Karpas-422 (cell line): ENCODE measurements around the gene SUSD6. TPM values are rescaled to one million over a fixed set of nuclear protein-coding genes. Genes with fewer than 3 reads are reported as not detected.

ENCODE experiments used
- DNase-seq: peaks from one replicate; pipeline ENCODE4 v3.0.0-alpha.2; 2015
- H2AFZ ChIP-seq: fragments of 200-600 bp; sonication (generic); 2 replicates; pipeline ENCODE4 v1.6.1; 2014; ENCODE audit warnings: antibody characterized with exemption, low read length, mixed read lengths
- H3K27ac ChIP-seq: fragments of 200-600 bp; sonication (generic); 2 replicates; pipeline ENCODE4 v1.5.1; 2014; ENCODE audit warnings: mild to moderate bottlenecking, low read length, moderate library complexity
- H3K27me3 ChIP-seq: fragments of 200-600 bp; sonication (generic); 2 replicates; pipeline ENCODE4 v1.6.1; 2014; ENCODE audit warnings: low read length, mixed read lengths
- H3K36me3 ChIP-seq: fragments of 200-600 bp; sonication (generic); 2 replicates; pipeline ENCODE4 v1.6.1; 2014; ENCODE audit warnings: low read length, mixed read lengths; ENCODE audit not compliant: insufficient read depth
- H3K4me1 ChIP-seq: fragments of 200-600 bp; sonication (generic); 2 replicates; pipeline ENCODE4 v1.6.1; 2014; ENCODE audit warnings: mild to moderate bottlenecking, low read length, mixed read lengths
- H3K4me2 ChIP-seq: fragments of 200-600 bp; sonication (generic); 2 replicates; pipeline ENCODE4 v1.6.1; 2014; ENCODE audit warnings: low read length, low read depth, mild to moderate bottlenecking; ENCODE audit not compliant: poor library complexity, severe bottlenecking
- H3K4me3 ChIP-seq: fragments of 200-600 bp; sonication (generic); 2 replicates; pipeline ENCODE4 v1.5.1; 2014; ENCODE audit warnings: mild to moderate bottlenecking, antibody characterized with exemption, low read length, mixed read lengths
- H3K79me2 ChIP-seq: fragments of 200-600 bp; sonication (generic); 2 replicates; pipeline ENCODE4 v1.6.1; 2014; ENCODE audit warnings: mild to moderate bottlenecking, low read length, mixed read lengths
- H3K9ac ChIP-seq: fragments of 200-600 bp; sonication (generic); 2 replicates; pipeline ENCODE4 v1.6.0; 2014; ENCODE audit warnings: low read length
- H3K9me2 ChIP-seq: fragments of 200-600 bp; sonication (generic), shearing (Covaris generic); replicated peaks from 2 replicates; pipeline ENCODE4 v1.6.0; 2014; ENCODE audit warnings: mild to moderate bottlenecking, low read length, moderate library complexity; ENCODE audit not compliant: insufficient read depth
- H3K9me3 ChIP-seq: fragments of 300-700, 200-600 bp; sonication (generic); 2 replicates; pipeline ENCODE4 v1.6.1; 2014; ENCODE audit warnings: low read length, mixed read lengths
- H4K20me1 ChIP-seq: fragments of 200-600 bp; sonication (generic); 2 replicates; pipeline ENCODE4 v1.6.1; 2014; ENCODE audit warnings: mild to moderate bottlenecking, antibody characterized with exemption, low read length, low read depth; ENCODE audit not compliant: insufficient read depth
- total RNA-seq: library from RNA; depleted of rRNA; stranded (reverse); fragments of >200 nt; shearing (Covaris generic); gene quantifications from 2 replicates; pipeline ENCODE4 v1.2.3, GENCODE V29; 2014; ENCODE audit warnings: low replicate concordance

Gene SUSD6
- total RNA-seq, 1 experiment from 2014 or later: 46.0 TPM

DNA sequence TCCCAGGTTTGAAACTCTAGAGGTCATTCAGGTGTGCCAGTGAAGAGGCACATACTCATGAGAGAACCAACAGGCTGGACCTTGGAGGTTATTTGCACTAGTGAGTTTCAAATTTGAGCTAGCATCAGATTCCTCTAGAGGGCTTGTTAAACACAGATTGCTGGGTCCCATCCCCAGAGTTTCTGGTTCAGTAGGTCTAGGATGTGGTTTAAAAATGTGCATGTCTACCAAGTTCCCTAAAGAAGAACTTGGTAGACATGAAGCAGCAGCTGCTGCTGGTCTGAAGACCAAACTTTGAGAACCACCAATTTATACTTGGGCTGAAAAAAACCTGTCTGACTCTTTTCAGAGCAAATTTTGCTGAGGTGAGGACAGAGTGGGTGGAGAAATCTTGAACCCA is 61.7 kb downstream of the SUSD6 start:
- no peak overlapping the region for H2AFZ ChIP-seq
- DNase-seq: peak; percentile 88
- H3K9me3 ChIP-seq: no peaks in the 10 kb centered on the region
- H3K9me2 ChIP-seq: no peaks in the 10 kb centered on the region
- peak overlapping the region; percentile 37 for H3K4me3 ChIP-seq
- H3K27me3 ChIP-seq: no peaks in the 10 kb centered on the region
- peaks cover 8% of the 10 kb centered on the region; the same call in 1 of the 2 replicates for H3K36me3 ChIP-seq
- peaks cover 78% of the 10 kb centered on the region for H3K4me1 ChIP-seq
- peaks cover 97% of the 10 kb centered on the region for H3K79me2 ChIP-seq
- peak overlapping the region; percentile 62 for H3K9ac ChIP-seq
- H3K27ac ChIP-seq: peak overlapping the region; percentile 92
- H3K4me2 ChIP-seq: peak overlapping the region; percentile 66
- no peaks in the 10 kb centered on the region for H4K20me1 ChIP-seq

DNA sequence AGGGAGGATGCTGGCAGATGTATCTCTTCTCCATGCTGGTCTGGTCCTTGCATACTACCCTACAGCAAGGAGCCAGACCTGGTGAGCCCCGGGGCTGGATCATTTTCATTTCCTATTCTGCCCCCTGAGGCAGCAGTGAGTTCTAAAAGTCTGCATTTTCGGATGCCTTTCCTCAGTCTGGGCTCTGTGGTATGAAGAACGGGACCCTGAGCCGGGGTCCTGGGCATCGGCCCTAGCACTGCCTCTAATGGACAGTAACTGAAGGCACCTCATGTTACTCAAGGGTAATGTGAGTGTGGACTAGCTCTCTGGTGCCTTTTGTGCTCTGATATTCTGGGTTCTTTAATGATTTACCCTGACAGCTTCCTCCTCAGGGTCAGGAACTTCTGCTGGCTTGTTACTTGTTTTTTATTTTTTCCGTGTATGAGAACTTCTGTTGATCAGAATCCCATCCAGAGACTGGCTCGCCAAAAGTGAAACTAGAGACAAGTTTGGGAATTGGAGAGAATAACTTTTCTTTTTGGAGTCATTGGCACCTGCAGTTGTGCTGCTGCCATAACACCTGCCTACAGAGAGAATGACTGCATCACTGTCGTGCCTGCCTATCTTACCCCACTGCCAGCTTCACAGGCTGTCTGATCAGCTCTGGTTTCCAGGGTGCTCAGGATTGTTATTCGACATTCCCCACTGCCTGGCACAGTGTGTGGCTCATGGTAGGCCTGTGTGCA is 62.3 kb downstream of the SUSD6 start:
- Histone ChIP-seq H3K4me3 (peak overlapping the region; percentile 37), H2AFZ (no peak overlapping the region)

DNA sequence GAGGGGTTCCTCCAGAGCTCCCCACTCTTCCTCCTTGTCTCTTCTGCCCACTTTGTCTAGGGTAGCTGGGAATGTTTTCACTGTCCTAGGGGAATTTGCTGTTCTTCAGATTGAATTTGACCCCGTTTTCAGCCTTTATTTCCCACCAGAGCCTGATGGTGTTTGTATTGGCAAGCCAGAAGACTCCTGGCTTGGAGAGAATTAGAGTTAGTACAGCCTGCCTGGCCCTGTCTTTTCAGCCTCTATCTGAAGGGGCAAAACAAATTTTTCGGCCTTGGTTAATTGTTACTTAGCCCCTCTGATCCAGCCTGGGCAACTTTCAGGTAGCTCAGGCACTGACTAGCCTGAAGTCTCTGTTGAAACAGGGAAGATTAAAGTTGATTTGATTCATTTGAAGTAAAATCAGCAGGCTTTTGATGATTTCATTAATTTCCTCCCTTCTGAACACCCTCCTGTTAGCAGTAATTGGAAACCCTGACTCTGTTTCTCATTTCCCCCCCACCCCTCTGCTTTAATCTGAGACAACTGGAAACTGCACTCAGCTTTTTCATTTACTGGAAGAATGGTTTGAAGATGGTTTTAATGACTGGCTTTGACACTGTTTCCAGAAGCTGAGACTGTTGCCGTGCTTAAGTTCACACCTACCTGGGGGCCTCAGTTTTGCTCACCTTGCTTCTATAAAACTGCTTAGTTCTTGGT is 63.3 kb downstream of the SUSD6 start:
- no peaks in the 10 kb centered on the region for H3K27me3 ChIP-seq
- peak; percentile 57 for DNase-seq
- peak overlapping the region; percentile 62 for H3K9ac ChIP-seq
- H2AFZ ChIP-seq: no peak overlapping the region
- peaks cover 98% of the 10 kb centered on the region for H3K79me2 ChIP-seq
- H3K27ac ChIP-seq: peak overlapping the region; percentile 92
- peaks cover 75% of the 10 kb centered on the region for H3K4me1 ChIP-seq
- no peaks in the 10 kb centered on the region for H4K20me1 ChIP-seq
- H3K4me3 ChIP-seq: peak overlapping the region; percentile 37
- peak overlapping the region; percentile 66 for H3K4me2 ChIP-seq
- no peaks in the 10 kb centered on the region for H3K9me2 ChIP-seq
- H3K36me3 ChIP-seq: peaks cover 8% of the 10 kb centered on the region; the same call in 1 of the 2 replicates
- H3K9me3 ChIP-seq: no peaks in the 10 kb centered on the region

More for the DNA sequence above, 62.3 kb downstream of the SUSD6 start:
- peak; percentile 86 for DNase-seq
- peak overlapping the region; percentile 66 for H3K4me2 ChIP-seq
- peaks cover 75% of the 10 kb centered on the region for H3K4me1 ChIP-seq
- peak overlapping the region; percentile 62 for H3K9ac ChIP-seq
- no peaks in the 10 kb centered on the region for H3K9me2 ChIP-seq
- peak overlapping the region; percentile 92 for H3K27ac ChIP-seq
- no peaks in the 10 kb centered on the region for H4K20me1 ChIP-seq
- H3K79me2 ChIP-seq: peaks cover 96% of the 10 kb centered on the region
- H3K36me3 ChIP-seq: peaks cover 8% of the 10 kb centered on the region; the same call in 1 of the 2 replicates
- H3K27me3 ChIP-seq: no peaks in the 10 kb centered on the region
- H3K9me3 ChIP-seq: no peaks in the 10 kb centered on the region

DNA sequence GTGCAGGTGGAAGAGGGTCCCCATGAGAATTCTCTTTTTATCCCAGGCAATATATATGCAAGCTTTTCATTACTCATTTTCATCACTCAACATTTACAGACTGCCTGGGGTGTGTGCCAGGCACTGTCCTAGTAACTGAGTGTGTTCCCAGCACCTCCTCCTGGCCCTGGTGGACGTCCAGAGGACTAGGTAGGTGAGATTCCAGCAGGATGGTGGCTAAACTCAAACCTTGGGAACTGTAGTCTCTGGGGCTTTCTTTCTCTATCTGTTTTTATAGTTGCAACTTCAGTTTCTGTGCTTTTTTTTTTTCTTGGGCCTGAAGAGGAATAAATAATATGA is 63.8 kb downstream of the SUSD6 start:
- H3K9me2 ChIP-seq: no peaks in the 10 kb centered on the region
- peak overlapping the region; percentile 66 for H3K4me2 ChIP-seq
- H2AFZ ChIP-seq: no peak overlapping the region
- H3K36me3 ChIP-seq: peaks cover 8% of the 10 kb centered on the region; the same call in 1 of the 2 replicates
- peaks cover 98% of the 10 kb centered on the region for H3K79me2 ChIP-seq
- no peak for DNase-seq
- H3K4me1 ChIP-seq: peaks cover 75% of the 10 kb centered on the region
- peak overlapping the region; percentile 92 for H3K27ac ChIP-seq
- no peaks in the 10 kb centered on the region for H3K27me3 ChIP-seq
- peak overlapping the region; percentile 62 for H3K9ac ChIP-seq
- no peaks in the 10 kb centered on the region for H4K20me1 ChIP-seq
- no peaks in the 10 kb centered on the region for H3K9me3 ChIP-seq
- H3K4me3 ChIP-seq: peak overlapping the region; percentile 7; the same call in 1 of the 2 replicates

DNA sequence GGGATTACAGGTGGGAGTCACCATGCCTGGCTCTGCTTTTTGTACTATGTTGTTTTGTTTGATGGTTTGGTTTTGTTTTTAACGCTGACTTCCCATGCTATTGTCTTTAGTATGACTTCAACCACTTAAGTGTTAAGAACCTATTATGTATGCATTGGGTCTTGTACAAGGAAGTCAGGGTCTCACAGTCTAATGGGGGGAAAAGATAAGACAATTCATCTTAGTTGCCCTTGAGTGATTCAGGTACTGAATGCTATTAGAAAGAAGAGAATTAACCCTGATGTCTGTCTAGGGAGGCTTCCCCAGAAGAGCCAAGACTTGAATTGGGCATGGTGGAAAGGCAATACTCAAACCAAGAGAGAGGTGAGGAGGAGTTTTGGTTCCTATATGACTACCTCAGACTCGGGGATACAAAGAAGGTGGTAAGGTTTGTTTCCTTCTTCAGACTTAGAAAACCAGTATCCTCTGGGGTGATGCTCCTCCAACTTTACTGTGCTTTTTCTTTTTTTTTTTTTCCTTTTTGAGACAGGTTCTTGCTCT is 64.6 kb downstream of the SUSD6 start:
- Histone ChIP-seq H3K36me3 (peaks cover 8% of the 10 kb centered on the region; the same call in 1 of the 2 replicates), H3K9me3 (no peaks in the 10 kb centered on the region), H4K20me1 (no peaks in the 10 kb centered on the region), H3K9ac (no peak overlapping the region), H3K4me3 (no peak overlapping the region), H3K27me3 (no peaks in the 10 kb centered on the region), H2AFZ (no peak overlapping the region), H3K4me1 (peaks cover 75% of the 10 kb centered on the region), H3K9me2 (no peaks in the 10 kb centered on the region), H3K4me2 (peak overlapping the region; percentile 66), H3K27ac (peak overlapping the region; percentile 92), H3K79me2 (peaks cover 98% of the 10 kb centered on the region)
- DNase-seq: no peak

DNA sequence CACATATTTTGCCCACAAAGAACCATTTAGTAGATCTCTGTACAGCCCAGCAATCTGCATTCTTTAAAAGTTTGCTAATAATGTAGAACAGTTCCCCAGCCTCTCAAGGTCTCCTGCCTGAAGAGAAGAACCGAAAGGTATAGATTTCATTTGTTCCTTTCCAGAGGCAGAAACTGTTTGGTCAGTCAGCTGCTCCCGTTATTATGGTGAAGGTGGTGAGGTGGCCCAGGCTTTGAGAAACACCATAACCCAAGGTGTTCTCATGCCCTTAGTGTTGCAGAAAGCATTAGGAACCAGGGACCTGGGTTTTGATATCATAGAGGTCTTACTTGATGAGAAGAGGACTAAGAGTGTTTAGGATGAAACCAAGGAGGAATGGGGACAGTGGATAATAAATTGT is 65.3 kb downstream of the SUSD6 start:
- H3K27me3 ChIP-seq: no peaks in the 10 kb centered on the region
- H3K9me2 ChIP-seq: no peaks in the 10 kb centered on the region
- peaks cover 75% of the 10 kb centered on the region for H3K4me1 ChIP-seq
- H3K79me2 ChIP-seq: peaks cover 98% of the 10 kb centered on the region
- no peak overlapping the region for H3K9ac ChIP-seq
- peaks cover 8% of the 10 kb centered on the region; the same call in 1 of the 2 replicates for H3K36me3 ChIP-seq
- H3K9me3 ChIP-seq: no peaks in the 10 kb centered on the region
- no peak for DNase-seq
- H3K4me3 ChIP-seq: no peak overlapping the region
- peak overlapping the region; percentile 92 for H3K27ac ChIP-seq
- H2AFZ ChIP-seq: no peak overlapping the region
- no peak overlapping the region for H3K4me2 ChIP-seq
- no peaks in the 10 kb centered on the region for H4K20me1 ChIP-seq

DNA sequence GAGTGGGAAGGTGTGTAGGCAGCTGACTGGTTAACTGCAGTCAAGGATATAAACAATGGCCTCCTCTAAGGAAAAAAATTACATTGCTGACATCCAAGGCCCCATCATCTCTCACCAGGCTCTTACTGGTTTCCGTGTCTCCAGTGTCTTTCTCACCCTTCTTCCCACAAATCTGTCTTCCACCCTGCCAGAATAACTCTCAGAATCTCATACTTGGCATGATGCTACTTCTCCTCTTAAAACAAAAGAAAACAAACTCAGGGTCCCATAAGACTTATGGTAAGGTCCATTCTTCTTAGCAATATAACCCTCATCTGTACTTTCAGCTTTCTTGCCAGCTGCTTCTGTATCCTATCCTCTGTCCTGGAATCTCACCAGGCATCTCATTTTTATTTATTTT is 68.9 kb downstream of the SUSD6 start:
- no peaks in the 10 kb centered on the region for H3K9me2 ChIP-seq
- peaks cover 75% of the 10 kb centered on the region for H3K4me1 ChIP-seq
- peaks cover 98% of the 10 kb centered on the region for H3K79me2 ChIP-seq
- no peak overlapping the region for H2AFZ ChIP-seq
- 0 out of 2 replicates have a peak overlapping the region, but pooled peaks have one; percentile 0 for H3K9ac ChIP-seq
- peak overlapping the region; percentile 83 for H3K27ac ChIP-seq
- DNase-seq: no peak
- no peaks in the 10 kb centered on the region for H4K20me1 ChIP-seq
- H3K27me3 ChIP-seq: no peaks in the 10 kb centered on the region
- no peaks in the 10 kb centered on the region for H3K9me3 ChIP-seq
- H3K4me2 ChIP-seq: peak overlapping the region; percentile 3
- no peak overlapping the region for H3K4me3 ChIP-seq
- peaks cover 5% of the 10 kb centered on the region; the same call in 1 of the 2 replicates for H3K36me3 ChIP-seq

DNA sequence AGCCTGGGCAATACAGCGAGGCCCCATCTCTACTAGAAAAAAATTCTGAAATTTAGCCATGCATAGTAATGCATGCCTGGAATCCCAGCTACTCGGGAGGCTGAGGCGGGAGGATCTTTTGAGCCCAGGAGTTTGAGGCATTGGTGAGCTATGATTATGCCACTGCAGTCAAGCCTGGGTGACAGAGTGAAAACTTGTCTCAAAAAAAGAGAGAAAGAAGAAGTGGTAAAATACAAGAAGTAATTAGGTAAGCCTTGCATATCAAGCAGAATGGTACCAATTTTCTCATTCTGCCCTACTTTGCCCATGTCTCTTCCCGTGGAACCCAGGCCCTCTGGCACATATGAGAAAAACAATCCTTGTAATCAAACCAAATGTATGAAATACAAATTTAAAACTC is 70.7 kb downstream of the SUSD6 start:
- Histone ChIP-seq H3K9me3 (no peaks in the 10 kb centered on the region), H2AFZ (no peak overlapping the region), H3K4me1 (peaks cover 77% of the 10 kb centered on the region), H4K20me1 (no peaks in the 10 kb centered on the region), H3K79me2 (peaks cover 96% of the 10 kb centered on the region), H3K4me3 (no peak overlapping the region), H3K4me2 (peak overlapping the region; percentile 39), H3K9ac (peak overlapping the region; percentile 51; the same call in 1 of the 2 replicates), H3K27ac (peak overlapping the region; percentile 83), H3K27me3 (no peaks in the 10 kb centered on the region), H3K9me2 (no peaks in the 10 kb centered on the region), H3K36me3 (no peaks in the 10 kb centered on the region)
- no peak for DNase-seq
